Omental fat pad (tissue), 4 donors: Measurements from ENCODE around the gene TNFRSF14. TPM values are rescaled to one million over a fixed set of nuclear protein-coding genes. Genes with fewer than 3 reads are reported as not detected.

Experiments used
- ATAC-seq: fragments of 150-250 bp; one replicate; pipeline ENCODE4 v1.9.1; 2016; ENCODE audit warnings: mild to moderate bottlenecking, moderate library complexity; ENCODE audit not compliant: low FRiP score
- DNase-seq: peaks from one replicate; pipeline ENCODE4 v3.0.0-alpha.2; 2019; ENCODE audit warnings: low spot score
- total RNA-seq, 4 donors: library from RNA; depleted of rRNA; stranded (reverse); fragments of >200 nt; gene quantifications; one replicate each; pipeline ENCODE4 v1.1.0, GENCODE V29; 2016
- TF ChIP-seq, protein P1 (sequence below), 3 donors: fragments of 450-650 bp; IDR thresholded peaks; one replicate each; pipeline ENCODE4 v1.5.1; 2016 to 2017; ENCODE audit warnings: antibody characterized with exemption in 3 of 3, mild to moderate bottlenecking in 3 of 3, moderate library complexity in 2 of 3

The TNFRSF14 gene
- total RNA-seq, 4 donors from 2014 or later, result 26.6 to 108 (median 41.5) TPM

GRCh38 chr1:2559509-2560298, 3.5 kb downstream of the TNFRSF14 start:
- no peak for DNase-seq
- TF ChIP-seq, protein P1, sequence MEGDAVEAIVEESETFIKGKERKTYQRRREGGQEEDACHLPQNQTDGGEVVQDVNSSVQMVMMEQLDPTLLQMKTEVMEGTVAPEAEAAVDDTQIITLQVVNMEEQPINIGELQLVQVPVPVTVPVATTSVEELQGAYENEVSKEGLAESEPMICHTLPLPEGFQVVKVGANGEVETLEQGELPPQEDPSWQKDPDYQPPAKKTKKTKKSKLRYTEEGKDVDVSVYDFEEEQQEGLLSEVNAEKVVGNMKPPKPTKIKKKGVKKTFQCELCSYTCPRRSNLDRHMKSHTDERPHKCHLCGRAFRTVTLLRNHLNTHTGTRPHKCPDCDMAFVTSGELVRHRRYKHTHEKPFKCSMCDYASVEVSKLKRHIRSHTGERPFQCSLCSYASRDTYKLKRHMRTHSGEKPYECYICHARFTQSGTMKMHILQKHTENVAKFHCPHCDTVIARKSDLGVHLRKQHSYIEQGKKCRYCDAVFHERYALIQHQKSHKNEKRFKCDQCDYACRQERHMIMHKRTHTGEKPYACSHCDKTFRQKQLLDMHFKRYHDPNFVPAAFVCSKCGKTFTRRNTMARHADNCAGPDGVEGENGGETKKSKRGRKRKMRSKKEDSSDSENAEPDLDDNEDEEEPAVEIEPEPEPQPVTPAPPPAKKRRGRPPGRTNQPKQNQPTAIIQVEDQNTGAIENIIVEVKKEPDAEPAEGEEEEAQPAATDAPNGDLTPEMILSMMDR (IDR thresholded peaks at IDR 0.05), result no peak
- no peak for ATAC-seq

DNA sequence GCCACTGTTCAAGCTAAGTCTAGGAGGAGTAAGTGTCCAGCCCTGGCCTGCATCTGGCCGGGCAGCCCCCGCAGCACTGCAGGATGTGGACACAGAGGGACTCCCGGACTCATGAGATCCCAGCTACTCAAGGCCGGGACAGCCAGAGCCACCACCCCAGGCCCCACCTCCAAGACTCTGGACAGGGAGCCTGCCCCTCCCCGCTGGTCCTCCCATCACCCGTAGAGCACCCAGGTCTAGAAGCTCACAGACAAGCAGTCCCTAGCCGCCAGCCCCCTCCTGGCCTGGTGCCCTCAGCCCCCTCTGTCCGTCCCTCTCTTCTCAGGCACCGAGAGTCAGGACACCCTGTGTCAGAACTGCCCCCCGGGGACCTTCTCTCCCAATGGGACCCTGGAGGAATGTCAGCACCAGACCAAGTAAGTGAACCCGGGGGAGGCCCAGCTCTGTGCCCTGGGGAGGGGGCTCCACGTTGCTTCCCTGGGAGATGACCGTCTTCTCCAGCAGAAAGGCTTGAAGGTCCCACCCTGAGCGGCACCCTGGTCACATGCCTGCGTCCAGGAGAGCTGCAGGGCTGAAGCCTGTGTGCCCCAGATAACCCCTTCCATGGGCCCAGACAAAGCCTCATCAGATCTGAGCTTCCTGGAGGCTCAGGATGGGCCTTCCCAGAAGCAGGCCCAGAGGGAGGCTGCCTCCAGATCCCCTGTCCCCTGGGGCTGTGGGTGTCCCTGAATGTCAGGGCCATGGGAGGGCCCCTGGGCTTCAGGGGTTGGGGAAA, 4.3 kb downstream of the TNFRSF14 start:
- DNase-seq (no peak), ATAC-seq (no peak)
- TF ChIP-seq, protein P1 (IDR thresholded peaks at IDR 0.05), result no peak

GRCh38 chr1:2561446-2561845, 5.3 kb downstream of the TNFRSF14 start:
- ATAC-seq (no peak), DNase-seq (no peak)

DNA sequence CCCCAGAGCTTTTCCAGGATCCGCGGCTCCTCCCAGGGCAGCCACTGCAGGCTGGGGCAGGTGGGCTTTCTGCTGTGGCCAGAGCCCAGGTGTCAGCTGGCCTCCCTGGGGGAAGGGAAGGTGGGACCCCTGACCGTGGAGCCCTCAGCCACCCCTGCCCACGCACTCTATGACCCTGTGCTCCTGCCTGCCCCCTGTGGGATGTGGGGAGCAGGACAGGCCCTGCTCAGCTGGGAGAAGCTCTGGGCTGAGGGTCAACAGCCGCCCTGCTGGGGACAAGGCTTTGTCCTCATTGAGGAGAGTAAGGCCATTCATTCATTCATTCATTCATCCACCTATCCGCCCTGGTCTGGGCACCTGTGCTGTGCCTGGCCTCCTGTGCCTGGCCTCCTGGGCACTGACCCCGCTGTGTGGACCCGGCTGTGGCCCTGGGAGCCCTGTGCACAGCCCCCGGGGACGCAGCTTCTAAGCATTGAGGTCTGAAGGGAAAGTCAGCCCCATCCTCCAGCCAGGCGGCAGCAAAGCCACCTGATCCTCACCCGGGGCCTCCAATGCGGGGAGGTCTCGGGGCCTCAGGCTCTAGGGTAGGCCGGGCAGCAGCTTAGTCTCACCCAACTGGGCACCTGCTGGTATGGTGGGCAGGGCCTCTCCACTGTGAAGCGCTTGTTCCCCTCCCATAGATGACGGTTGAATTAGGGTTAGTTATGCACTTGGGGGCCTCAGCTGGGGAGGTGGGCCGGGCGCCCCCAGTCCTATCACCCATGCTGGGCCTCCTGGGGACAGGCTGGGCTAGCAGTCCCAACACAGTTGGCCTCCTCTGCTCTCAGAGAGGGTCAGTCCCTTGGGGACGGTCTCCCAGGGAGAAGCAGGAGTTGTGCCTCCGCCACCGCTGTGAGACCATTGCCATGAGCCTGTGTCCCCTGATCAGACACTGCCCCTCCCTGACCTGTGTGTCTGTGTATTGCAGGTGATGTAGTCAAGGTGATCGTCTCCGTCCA, 6.0 kb downstream of the TNFRSF14 start:
- ATAC-seq (peak; percentile 6), DNase-seq (no peak)
- TF ChIP-seq, protein P1 (IDR thresholded peaks at IDR 0.05), result no peak

More at GRCh38 chr1:2561446-2561845, 5.3 kb downstream of the TNFRSF14 start:
- TF ChIP-seq, protein P1 (IDR thresholded peaks at IDR 0.05), result no peak

- ATAC-seq (no peak), DNase-seq (no peak)
- TF ChIP-seq, protein P1 (IDR thresholded peaks at IDR 0.05), result no peak
Observed at GRCh38 chr1:2563205-2563604, 7.0 kb downstream of the TNFRSF14 start.

DNA sequence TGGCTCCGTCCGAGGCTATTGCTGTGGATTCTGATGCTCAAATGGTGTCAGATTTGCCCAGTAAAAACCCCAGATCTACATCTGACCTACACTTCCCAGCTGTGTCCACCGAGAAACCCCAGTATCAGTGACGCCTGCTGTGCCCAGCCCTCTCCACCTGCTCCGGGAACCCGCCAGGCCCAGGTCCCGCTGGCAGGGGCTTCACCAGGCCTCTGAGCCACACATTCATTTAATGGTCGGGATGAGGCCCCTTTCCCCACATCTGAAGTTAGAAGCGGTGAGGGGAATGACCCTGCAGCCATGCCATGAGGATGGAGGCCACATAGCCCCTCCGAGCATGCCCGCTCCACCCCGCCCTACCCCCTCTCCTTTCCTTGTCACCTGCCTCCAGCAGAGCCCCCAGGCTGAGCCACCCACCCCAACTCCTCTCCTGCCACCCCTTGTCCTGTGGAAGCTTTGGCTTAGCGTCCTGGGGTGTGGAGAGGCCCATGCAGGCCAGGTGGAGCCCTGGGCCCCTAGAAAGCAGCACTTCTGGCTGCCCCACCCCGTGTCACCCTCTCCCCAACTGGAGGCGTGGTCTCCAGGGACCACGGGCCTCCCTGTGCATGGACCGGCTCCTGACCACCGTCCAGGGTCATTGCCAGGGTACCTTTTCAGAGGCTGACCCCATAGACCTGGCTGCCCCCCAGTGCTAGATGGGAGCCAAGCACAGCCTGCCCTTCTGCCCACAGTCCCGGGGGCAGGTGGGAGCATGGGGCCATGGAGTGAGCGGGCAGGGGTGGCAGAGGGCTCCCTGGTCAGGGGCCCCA, 8.0 kb downstream of the TNFRSF14 start:
- TF ChIP-seq, protein P1 (IDR thresholded peaks at IDR 0.05), result no peak
- ATAC-seq (no peak), DNase-seq (no peak)
